SU-DHL-6 (cell line): ENCODE results near the gene ANXA6.

Source experiments
- H2AFZ ChIP-seq: fragments of 200-600 bp; sonication (generic); 2 replicates; pipeline ENCODE4 v1.6.1; 2014; ENCODE audit warnings: low read depth, mild to moderate bottlenecking, moderate library complexity, mixed read lengths, antibody characterized with exemption, low read length; ENCODE audit not compliant: severe bottlenecking
- H3F3A ChIP-seq: fragments of 200-600 bp; shearing (Covaris generic); 2 replicates; pipeline ENCODE4 v1.6.0; 2016; ENCODE audit warnings: antibody characterized with exemption, mild to moderate bottlenecking; ENCODE audit not compliant: insufficient read depth
- H3K27ac ChIP-seq: fragments of 200-600 bp; sonication (generic); 2 replicates; pipeline ENCODE4 v1.5.1; 2016; ENCODE audit warnings: low read depth, mild to moderate bottlenecking, low read length, moderate library complexity, mixed read lengths
- H3K27me3 ChIP-seq: fragments of 200-600 bp; sonication (generic), shearing (Covaris generic); 2 replicates; pipeline ENCODE4 v1.6.0; 2014; ENCODE audit warnings: mild to moderate bottlenecking, low read length
- H3K36me3 ChIP-seq: fragments of 200-600 bp; sonication (generic); 2 replicates; pipeline ENCODE4 v1.6.1; 2014; ENCODE audit warnings: mild to moderate bottlenecking, low read length, mixed read lengths
- H3K4me2 ChIP-seq: fragments of 300-600, 200-600 bp; shearing (Covaris generic), sonication (generic); 2 replicates; pipeline ENCODE4 v1.6.0; 2014; ENCODE audit warnings: low read length, low read depth, mild to moderate bottlenecking; ENCODE audit not compliant: poor library complexity, severe bottlenecking
- H3K4me3 ChIP-seq: fragments of 200-600 bp; sonication (generic); 2 replicates; pipeline ENCODE4 v1.5.1; 2014; ENCODE audit warnings: antibody characterized with exemption, low read length, mild to moderate bottlenecking, mixed read lengths; ENCODE audit not compliant: insufficient read depth, poor library complexity, severe bottlenecking
- H3K79me2 ChIP-seq: fragments of 200-600 bp; sonication (generic); 2 replicates; pipeline ENCODE4 v1.6.1; 2014; ENCODE audit warnings: mild to moderate bottlenecking, low read length, moderate library complexity; ENCODE audit not compliant: insufficient read depth
- H3K9ac ChIP-seq: fragments of 200-600 bp; sonication (generic); 2 replicates; pipeline ENCODE4 v1.7.0; 2014; ENCODE audit warnings: mild to moderate bottlenecking, low read length
- H3K9me2 ChIP-seq: fragments of 200-600 bp; sonication (generic); replicated peaks from 2 replicates; pipeline ENCODE4 v1.6.1; 2014; ENCODE audit warnings: low read length; ENCODE audit not compliant: insufficient read depth
- H3K9me3 ChIP-seq: fragments of 200-600 bp; sonication (generic); 2 replicates; pipeline ENCODE4 v1.6.1; 2014; ENCODE audit warnings: low read length, mixed read lengths; ENCODE audit not compliant: insufficient read depth
- H4K20me1 ChIP-seq: fragments of 200-600 bp; sonication (generic); 2 replicates; pipeline ENCODE4 v1.6.1; 2014; ENCODE audit warnings: low read depth, mild to moderate bottlenecking, antibody characterized with exemption, low read length, moderate library complexity, mixed read lengths
- EZH2phosphoT487 ChIP-seq: fragments of 200-600 bp; sonication (generic), shearing (Covaris generic); conservative IDR thresholded peaks from 2 replicates; pipeline ENCODE4 v1.6.1; 2018; ENCODE audit warnings: mild to moderate bottlenecking, antibody characterized with exemption, low read length, moderate library complexity, mixed read lengths
- TF ChIP-seq, protein P1 (sequence below): fragments of 200-600 bp; sonication (generic); IDR thresholded peaks from one replicate; pipeline ENCODE4 v1.5.1; 2017; ENCODE audit warnings: antibody characterized with exemption, mild to moderate bottlenecking, low read length, moderate library complexity; ENCODE audit not compliant: insufficient read depth, poor library complexity, severe bottlenecking

Gene ANXA6

DNA sequence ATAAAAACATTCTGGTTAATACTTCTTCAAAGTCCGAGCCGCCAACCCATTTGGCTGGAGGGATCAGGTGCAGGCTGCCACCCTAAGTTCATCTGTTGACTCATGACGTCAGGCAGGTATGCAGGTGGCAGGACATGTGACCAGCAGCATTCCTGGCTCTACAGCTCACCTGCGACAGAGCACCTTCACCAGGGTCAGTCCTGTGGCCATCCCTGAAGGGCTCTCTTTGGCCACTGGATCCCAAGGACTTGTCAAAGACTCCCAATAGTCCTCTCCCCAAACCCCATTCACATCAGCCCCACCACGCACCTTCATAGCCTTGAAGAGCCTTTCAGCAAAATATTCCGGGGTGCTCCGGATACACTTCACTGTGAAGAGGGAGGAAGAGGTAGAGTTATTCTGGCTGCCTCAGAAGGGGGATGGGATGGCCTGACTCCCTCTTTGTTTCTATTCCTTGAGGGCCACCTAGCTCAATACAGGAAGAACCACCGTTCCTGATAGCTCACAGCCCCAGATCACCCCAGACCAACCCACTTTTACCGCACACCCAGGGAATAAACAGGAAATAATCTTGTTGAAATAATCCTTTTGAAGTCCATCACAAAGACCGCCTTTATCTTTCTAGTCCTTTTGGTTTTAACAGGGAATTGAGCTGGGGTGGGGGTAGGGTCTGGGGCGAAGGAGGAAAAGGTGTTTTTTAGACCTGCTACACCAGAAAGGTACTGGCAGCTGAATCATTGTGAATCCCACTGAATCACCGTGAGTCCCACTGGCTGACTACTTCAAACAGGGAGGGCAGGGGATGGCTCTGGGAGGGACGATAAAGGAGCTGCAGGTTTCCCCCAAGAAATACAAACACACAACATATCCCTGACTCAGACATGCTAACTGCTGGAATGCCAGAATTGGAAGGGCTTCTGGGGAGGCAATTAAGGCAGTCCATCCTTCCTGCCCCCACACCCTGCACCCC, 26.4 kb downstream of the ANXA6 start:
- H3K79me2 ChIP-seq, result no peaks in the 10 kb centered on the region
- H3K27ac ChIP-seq, result no peak overlapping the region
- H3K4me3 ChIP-seq, result no peak overlapping the region
- H3K9me2 ChIP-seq, result no peaks in the 10 kb centered on the region
- no peak for TF ChIP-seq EZH2phosphoT487
- TF ChIP-seq, protein P1, sequence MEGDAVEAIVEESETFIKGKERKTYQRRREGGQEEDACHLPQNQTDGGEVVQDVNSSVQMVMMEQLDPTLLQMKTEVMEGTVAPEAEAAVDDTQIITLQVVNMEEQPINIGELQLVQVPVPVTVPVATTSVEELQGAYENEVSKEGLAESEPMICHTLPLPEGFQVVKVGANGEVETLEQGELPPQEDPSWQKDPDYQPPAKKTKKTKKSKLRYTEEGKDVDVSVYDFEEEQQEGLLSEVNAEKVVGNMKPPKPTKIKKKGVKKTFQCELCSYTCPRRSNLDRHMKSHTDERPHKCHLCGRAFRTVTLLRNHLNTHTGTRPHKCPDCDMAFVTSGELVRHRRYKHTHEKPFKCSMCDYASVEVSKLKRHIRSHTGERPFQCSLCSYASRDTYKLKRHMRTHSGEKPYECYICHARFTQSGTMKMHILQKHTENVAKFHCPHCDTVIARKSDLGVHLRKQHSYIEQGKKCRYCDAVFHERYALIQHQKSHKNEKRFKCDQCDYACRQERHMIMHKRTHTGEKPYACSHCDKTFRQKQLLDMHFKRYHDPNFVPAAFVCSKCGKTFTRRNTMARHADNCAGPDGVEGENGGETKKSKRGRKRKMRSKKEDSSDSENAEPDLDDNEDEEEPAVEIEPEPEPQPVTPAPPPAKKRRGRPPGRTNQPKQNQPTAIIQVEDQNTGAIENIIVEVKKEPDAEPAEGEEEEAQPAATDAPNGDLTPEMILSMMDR, result no peak
- no peak overlapping the region for H2AFZ ChIP-seq
- no peaks in the 10 kb centered on the region for H4K20me1 ChIP-seq
- no peak overlapping the region for H3K9ac ChIP-seq
- no peaks in the 10 kb centered on the region for H3K27me3 ChIP-seq
- H3F3A ChIP-seq, result no peaks in the 10 kb centered on the region
- no peak overlapping the region for H3K4me2 ChIP-seq
- H3K9me3 ChIP-seq, result no peaks in the 10 kb centered on the region
- 0 out of 2 replicates have a peak, but pooled peaks cover 2% of the 10 kb centered on the region for H3K36me3 ChIP-seq

DNA sequence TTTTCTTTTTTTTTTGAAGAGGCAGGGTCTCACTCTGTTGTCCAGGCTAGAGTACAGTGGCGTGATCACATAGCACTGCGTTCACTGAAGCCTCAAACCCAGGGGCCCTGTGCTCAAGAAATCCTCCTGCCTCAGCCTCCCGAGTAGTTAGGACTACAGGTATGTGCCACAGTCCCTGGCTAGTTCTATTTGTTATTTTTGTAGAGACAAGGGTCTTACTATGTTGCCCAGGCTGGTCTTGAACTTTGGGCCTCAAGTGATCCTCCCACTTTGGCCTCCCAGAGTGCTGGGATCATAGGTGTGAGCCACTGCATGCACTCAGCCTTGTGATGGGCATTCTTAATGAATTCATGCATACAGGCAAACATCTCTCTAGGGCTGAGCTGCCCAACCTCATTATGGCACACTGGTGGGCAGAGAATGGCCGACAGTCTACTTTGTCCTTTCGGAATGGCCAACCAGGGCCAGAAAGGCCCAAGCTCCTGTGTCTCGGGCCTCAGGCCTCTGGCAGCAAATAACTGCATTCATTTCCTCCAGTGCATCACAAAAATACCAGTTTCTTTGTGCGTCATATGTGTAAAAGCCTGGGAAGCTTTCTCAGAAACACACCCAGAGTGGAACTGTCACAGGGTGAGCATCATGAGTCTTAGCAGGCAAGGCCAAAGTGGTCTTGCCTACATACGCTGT, 27.2 kb downstream of the ANXA6 start:
- no peaks in the 10 kb centered on the region for H3K79me2 ChIP-seq
- no peaks in the 10 kb centered on the region for H3K9me3 ChIP-seq
- no peaks in the 10 kb centered on the region for H3K27me3 ChIP-seq
- 0 out of 2 replicates have a peak, but pooled peaks cover 2% of the 10 kb centered on the region for H3K36me3 ChIP-seq
- peaks cover 4% of the 10 kb centered on the region for H3F3A ChIP-seq
- no peak for TF ChIP-seq EZH2phosphoT487
- TF ChIP-seq, protein P1, result no peak
- H3K4me3 ChIP-seq, result no peak overlapping the region
- no peaks in the 10 kb centered on the region for H4K20me1 ChIP-seq
- no peak overlapping the region for H3K4me2 ChIP-seq
- H3K9ac ChIP-seq, result no peak overlapping the region
- no peaks in the 10 kb centered on the region for H3K9me2 ChIP-seq
- no peak overlapping the region for H3K27ac ChIP-seq
- no peak overlapping the region for H2AFZ ChIP-seq

DNA sequence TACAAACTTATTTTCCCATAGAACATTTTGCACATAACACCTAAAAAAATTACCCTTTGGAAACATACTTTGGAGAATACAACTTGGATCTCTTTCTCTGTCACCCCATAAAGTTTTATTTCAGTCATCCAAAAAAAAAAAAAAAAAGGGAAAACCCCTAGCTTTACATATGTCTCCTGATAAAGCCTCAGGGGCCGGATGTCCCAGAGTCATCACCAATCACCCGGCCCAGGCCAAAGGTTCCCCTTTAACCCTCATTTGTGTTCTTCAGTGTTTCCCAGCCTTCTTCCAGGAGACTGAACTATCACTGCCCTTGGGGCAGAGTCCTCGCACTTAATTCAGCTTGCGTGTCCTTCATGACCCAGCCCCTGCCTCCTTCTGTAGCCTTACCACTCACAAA, 28.8 kb downstream of the ANXA6 start:
- no peaks in the 10 kb centered on the region for H3K27me3 ChIP-seq
- no peaks in the 10 kb centered on the region for H3K9me2 ChIP-seq
- H3K4me2 ChIP-seq, result no peak overlapping the region
- 0 out of 2 replicates have a peak, but pooled peaks cover 2% of the 10 kb centered on the region for H3K36me3 ChIP-seq
- H3F3A ChIP-seq, result peaks cover 13% of the 10 kb centered on the region
- H3K27ac ChIP-seq, result 0 out of 2 replicates have a peak overlapping the region, but pooled peaks have one; percentile 14
- H3K9me3 ChIP-seq, result no peaks in the 10 kb centered on the region
- H4K20me1 ChIP-seq, result no peaks in the 10 kb centered on the region
- TF ChIP-seq, protein P1, result no peak
- TF ChIP-seq EZH2phosphoT487, result no peak
- H2AFZ ChIP-seq, result no peak overlapping the region
- H3K9ac ChIP-seq, result no peak overlapping the region
- H3K4me3 ChIP-seq, result no peak overlapping the region
- H3K79me2 ChIP-seq, result no peaks in the 10 kb centered on the region
